ENCODE results near the gene CKM.

DNA sequence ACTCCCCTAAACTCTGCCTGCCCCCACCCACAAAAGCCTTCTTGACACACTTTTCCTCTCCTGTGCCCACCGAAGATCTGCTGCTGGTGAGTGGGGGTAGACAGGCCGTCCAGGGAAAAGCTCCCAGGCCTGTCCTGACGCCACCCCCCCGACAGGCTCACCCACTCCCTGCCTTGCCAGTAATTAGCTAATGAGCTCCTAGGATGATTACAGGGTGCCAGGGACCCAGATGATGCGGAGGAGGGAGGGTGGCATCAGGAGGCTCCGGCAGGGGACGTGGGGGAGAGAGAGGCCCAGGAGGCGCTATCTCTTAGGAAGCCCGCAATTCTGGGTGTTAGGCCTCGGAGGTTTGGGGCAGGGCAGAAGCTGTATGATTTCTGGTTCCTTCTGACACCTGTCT is 44.6 kb downstream of the CKM start:
- TF ChIP-seq, protein P1, sequence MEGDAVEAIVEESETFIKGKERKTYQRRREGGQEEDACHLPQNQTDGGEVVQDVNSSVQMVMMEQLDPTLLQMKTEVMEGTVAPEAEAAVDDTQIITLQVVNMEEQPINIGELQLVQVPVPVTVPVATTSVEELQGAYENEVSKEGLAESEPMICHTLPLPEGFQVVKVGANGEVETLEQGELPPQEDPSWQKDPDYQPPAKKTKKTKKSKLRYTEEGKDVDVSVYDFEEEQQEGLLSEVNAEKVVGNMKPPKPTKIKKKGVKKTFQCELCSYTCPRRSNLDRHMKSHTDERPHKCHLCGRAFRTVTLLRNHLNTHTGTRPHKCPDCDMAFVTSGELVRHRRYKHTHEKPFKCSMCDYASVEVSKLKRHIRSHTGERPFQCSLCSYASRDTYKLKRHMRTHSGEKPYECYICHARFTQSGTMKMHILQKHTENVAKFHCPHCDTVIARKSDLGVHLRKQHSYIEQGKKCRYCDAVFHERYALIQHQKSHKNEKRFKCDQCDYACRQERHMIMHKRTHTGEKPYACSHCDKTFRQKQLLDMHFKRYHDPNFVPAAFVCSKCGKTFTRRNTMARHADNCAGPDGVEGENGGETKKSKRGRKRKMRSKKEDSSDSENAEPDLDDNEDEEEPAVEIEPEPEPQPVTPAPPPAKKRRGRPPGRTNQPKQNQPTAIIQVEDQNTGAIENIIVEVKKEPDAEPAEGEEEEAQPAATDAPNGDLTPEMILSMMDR (IDR thresholded peaks at IDR 0.05): no peak
- no peak for TF ChIP-seq POLR2AphosphoS5 (IDR thresholded peaks at IDR 0.05)

Data from sigmoid colon (tissue), 4 donors.